Stomach (tissue), 4 donors: ENCODE results near the gene GPR108.

Source experiments
- CTCF ChIP-seq, 7 experiments: fragments of 450-650 bp in 4 of 7; fragments of 200-600 bp in 3 of 7; sonication (generic) in 3 of 7; IDR thresholded peaks; one replicate each; pipeline ENCODE4 v1.5.1; 2016 to 2019; ENCODE audit warnings: antibody characterized with exemption in 7 of 7, control low read depth in 2 of 7, mild to moderate bottlenecking in 1 of 7
- POLR2A ChIP-seq, 4 donors: fragments of 450-650 bp; IDR thresholded peaks; one replicate each; pipeline ENCODE4 v1.6.1; 2016; ENCODE audit warnings: antibody characterized with exemption in 4 of 4, control low read depth in 2 of 4, mild to moderate bottlenecking in 1 of 4, moderate library complexity in 1 of 4
- POLR2AphosphoS5 ChIP-seq, 3 donors: sonication (generic); formaldehyde crosslinking; IDR thresholded peaks; one replicate each; pipeline ENCODE4 v1.6.1; 2016; ENCODE audit warnings: antibody characterized with exemption in 3 of 3

- no peak for TF ChIP-seq CTCF (IDR thresholded peaks at IDR 0.05)
- no peak for TF ChIP-seq POLR2A (IDR thresholded peaks at IDR 0.05)
- TF ChIP-seq POLR2AphosphoS5 (IDR thresholded peaks at IDR 0.05), result no peak
These were observed 57.2 kb downstream of the GPR108 start for GRCh38 chr19:6680141-6680540.
